EL (cell line): ENCODE measurements around the gene MYL12B.
"Not testable (repeated sequence)": the region's sequence is repeated elsewhere in the genome, so short reads cannot be mapped to it uniquely, and the experiment has no call there.

Experiments
- DNase-seq: peaks from one replicate; pipeline ENCODE4 v3.0.0-alpha.2; 2016

The MYL12B gene

DNA sequence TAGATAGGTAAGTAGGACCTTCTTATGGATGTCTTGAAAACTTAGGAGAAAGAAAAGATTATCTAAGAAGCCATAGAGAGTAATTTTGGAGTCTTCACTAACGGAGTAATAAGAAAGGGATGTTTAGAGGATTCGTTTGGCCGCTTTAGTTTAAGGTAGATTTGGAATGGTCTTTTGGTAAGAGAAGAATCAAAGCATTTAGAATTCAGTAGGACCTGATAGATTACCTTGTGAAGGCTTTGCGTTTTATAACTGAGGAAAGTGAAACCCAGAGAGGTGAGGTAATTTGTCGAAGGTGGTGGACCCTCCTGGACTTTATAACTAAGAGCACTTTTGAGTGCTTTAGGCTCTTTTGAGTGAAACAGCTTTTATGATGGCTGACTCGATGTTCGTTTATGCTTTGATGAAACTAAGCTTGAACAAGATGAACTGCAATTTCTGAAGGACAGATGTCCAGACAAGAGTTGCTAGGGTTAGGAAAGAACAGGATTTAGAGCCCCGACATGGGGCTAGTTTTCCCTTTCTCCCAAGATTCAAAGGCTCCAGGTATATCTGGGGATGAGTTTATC is 1.3 kb downstream of the MYL12B start:
- no peak for DNase-seq

DNA sequence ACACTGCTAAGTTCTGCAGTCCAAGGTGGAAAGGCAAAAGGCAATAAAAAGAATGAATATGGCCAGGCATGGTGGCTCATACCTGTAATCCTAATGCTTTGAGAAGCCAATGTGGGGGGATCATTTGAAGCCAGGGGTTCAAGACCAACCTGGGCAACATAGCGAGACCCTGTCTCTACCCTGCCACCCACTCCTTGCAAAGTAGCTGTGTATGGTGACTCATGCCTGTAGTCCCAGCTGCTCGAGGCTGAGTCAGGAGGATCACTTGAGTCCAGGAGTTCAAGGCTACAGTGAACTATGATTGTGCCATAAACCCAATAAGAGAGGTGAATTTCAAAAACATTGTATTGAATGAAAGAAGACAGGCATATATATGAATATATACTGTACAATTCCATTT is 2.4 kb downstream of the MYL12B start:
- peak; percentile 56 for DNase-seq

GRCh38 chr18:3265564-3266033 is 3.7 kb downstream of the MYL12B start:
- peak; percentile 70 for DNase-seq

DNA sequence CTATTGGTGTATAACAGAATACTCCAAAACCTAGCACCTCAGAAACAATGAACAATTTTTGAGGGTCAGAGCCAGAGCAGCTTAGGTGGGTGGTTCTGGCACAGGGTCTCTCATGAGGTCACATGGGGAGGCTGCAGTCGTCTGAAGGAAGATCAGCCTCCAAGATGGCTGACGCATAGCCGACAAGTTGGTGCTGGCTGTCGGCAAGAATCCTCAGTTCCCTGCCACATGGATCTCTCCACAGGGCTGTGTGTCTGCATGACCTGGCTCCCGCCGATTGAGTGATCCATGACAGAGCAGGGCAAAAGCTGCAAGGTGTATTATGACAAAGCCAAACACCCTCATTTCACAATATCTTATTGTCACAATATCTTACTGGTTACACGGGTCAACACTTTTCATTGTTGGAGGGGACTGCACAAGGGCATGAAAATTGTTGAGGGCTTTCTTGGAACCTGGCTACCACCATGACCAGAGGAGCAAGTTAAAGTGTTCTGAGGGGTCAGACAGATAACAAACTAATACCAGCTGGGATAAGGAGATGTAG is 4.2 kb downstream of the MYL12B start:
- no peak for DNase-seq

GRCh38 chr18:3268306-3268705 is 6.4 kb downstream of the MYL12B start:
- DNase-seq: no peak

DNA sequence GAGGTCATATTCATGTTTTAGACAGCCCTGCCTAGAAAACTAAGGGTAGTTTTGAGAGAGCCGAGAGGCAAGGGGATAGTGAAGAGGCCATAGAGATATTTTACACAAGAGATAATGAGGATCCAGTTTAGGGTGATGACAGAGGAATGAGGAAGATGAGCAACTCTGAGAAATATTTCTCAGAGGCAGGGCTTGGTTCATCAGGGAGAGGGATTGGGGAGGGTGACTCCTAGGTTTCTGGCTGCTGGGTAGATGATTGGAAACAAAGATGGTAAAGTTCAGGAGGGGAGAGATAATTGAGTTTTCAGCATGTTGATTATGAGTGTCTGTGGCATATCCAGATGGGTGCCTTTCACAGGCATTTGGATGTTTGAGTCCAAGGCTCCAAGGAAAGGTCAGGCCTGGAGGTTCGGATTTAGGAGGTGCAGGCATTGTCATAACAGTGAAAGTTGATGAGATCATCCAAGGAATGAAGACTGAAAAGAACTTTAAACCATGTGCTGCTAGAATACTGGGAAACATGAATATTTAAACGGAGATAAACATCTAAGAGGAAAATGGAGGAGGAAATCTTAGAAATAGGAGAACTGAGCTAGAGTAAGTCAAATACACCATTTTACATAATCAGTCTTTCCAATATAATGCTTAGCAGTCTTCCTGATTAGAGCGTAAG is 7.4 kb downstream of the MYL12B start:
- DNase-seq: peak; percentile 88

DNA sequence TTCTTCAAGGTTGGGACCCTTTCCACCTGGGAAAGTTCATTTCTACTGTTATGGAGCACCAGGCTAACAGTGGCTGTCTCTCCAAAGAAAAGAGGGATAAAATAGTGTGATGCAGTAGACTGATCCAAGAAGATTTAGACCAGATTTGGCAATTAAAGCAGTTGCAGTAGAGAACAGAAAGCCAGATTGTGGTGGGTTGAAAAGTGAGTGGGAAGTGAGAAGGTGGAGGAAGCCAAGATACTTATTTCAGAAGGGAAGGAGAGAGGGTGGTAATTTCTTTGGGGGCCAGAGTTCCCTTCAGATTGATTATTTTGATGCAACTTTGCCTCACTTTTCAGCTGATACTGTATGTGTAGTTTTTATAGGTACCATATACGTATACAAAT is 8.0 kb downstream of the MYL12B start:
- DNase-seq: no peak

GRCh38 chr18:3273042-3273441 is 11.1 kb downstream of the MYL12B start:
- no peak for DNase-seq

- not testable (repeated sequence) for DNase-seq
These were observed 15.8 kb downstream of the MYL12B start for GRCh38 chr18:3277643-3278213.

DNA sequence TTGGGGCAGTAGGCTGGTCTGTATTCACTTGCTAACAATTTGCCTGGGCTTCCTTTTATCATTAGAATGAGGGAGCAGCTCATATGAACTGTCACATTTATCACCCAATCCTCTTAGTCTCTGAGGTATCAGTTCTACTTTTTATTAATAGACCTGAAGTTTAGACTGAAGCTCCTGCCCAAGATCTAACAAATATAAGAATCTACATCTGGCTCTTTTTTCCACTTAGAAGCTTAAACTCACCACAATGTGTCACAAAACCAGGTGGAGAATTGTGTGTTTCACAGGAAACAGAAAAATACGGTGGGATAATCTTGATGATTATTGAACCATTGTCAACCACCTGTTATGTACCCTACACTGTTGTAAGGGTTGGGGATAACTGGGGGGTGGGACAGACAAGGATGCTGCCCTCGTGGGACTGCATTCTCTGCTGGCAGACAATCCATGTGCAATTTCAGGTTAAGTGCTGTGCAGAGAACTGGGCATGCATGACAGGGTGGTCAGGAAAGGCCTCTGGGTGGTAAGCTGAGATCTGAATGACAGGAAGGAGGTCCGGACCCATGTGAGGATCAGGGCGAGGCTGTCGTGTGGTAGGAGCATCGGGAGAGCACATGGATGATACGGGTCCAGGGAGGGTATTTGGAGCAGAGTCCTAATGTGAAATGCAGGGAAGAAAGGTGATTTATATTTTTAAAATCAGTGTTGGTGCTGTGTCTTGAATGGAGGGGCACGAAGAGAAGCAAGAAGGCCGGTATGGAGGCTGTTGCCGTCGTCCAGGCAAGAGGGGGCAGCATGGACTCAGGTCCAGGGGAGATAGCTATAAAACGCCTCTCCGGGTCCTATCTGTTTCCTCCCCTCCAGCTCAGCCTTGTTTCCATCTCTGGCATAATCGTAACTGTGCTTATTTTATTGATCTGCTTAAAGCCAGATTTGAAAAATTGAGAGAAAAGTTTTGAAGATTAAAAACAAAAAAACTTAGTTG is 17.6 kb downstream of the MYL12B start:
- DNase-seq: no peak

- peak; percentile 77 for DNase-seq
These were observed 19.8 kb downstream of the MYL12B start for GRCh38 chr18:3281456-3282400.

DNA sequence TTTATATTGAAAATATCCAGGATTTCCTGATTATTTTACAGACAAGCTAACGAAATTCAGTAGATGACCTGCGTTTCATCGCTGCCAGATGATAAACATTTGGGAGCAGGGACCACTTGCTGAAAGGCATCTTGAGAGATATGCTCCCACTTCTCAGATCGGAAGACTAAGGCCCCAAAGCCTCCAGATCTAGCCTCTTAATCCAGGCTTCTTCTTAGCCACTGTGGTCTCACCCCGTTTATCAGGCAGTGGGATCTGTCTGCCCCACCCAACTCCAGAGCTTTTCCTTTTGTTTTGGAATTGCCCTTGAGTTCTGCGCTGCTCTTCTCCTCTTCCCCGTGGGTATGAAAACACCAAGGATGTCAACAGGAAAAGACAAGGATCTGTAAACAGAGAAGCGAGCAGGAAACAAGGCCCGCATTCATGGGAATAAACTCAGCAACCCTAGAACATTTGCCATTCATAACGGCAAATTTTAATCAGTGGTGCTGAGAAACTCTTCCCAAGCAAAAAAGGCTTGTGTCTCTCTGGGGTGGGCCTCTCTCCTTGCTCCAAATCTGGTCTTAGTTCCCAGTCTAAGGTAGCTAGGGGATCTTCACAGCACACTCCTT is 21.4 kb downstream of the MYL12B start:
- no peak for DNase-seq

DNA sequence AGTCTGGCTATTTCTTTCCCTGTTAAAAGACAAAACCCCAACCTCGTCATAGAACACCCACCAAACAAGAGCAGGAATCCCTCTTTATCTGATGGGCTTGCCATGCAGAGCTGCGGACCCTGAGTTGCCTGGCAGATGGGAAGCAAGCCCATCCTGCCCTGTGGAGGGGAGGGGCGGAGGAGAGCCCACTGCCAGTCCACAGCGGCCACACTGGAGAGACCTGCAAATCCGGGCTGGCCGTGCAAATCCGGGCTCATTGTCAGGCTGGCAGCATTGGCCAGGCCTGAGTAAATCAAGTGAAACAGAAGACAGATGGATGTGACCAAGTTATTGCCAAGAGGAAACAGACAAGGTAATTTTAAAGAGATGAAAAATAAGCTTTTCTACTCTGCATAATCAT is 22.0 kb downstream of the MYL12B start:
- DNase-seq: no peak

GRCh38 chr18:3284501-3284900 is 22.6 kb downstream of the MYL12B start:
- DNase-seq: no peak

GRCh38 chr18:3286159-3286558 is 24.2 kb downstream of the MYL12B start:
- no peak for DNase-seq

DNA sequence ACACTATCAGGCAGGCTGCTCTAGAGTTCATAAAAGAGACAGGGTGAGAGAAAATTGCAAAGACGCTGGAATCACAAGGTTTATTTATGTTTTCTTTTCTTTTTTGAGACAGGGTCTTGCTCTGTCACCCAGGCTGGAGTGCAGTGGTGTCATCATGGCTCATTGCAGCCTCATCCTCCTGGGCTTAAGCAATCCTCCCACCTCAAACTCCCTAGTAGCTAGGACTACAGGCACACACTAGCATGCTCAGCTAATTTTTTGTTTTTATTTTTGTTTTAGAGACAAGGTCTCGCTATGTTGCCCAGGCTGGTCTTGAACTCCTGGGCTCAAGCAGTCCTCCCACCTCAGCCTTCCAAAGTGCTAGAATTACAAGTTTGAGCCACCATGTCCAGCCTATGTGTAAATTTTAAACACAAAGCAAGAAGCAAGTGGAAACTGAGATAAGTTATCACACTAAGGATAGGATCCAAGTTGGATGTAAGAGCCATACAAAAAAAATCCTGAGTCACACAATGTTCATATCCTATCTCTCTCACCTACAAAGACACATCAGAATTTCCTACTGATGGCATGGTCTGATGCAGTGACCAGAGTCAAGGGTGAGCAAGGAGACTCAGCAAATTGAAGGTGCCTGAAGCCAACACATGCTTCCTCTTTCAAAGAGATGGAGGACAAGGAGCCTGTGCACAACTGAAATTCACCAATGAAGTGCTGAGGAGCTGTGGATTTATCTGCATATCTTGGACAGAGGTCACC is 31.4 kb downstream of the MYL12B start:
- DNase-seq: no peak

GRCh38 chr18:3294435-3295080 is 32.6 kb downstream of the MYL12B start:
- DNase-seq: peak; percentile 60

- DNase-seq: peak; percentile 69
These were observed 35.4 kb downstream of the MYL12B start for GRCh38 chr18:3297025-3297984.

DNA sequence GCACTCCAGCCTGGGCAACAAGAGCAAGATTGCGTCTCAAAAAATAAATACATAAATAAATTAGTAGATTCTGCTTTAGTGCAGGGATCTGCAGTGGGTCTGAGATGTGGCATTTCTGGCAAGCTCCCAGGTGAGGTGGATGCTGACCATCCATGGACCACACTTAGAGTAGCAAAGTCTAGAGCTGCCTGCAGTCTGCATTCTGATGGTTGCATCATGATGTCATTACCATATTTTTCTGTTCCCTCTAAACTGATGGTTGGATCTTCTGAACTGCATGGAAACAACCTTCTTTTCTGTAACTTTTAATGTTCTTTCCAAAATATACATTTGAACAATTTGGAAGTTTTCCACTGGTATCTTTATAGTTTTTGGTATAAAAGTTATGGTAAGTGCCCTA is 42.9 kb downstream of the MYL12B start:
- peak; percentile 13 for DNase-seq
